Peyer's patch (tissue), 4 donors: Measurements from ENCODE around the gene KIF26B.

Experiments
- CTCF ChIP-seq, 6 experiments: fragments of 450-650 bp in 4 of 6; fragments of 200-600 bp in 2 of 6; sonication (generic) in 1 of 6; IDR thresholded peaks; one replicate each; pipeline ENCODE4 v1.5.1; 2017 to 2019; ENCODE audit warnings: antibody characterized with exemption in 6 of 6, mild to moderate bottlenecking in 3 of 6, moderate library complexity in 1 of 6
- POLR2A ChIP-seq, 2 donors: fragments of 450-650 bp; IDR thresholded peaks; one replicate each; pipeline ENCODE4 v1.5.1; 2017; ENCODE audit warnings: antibody characterized with exemption in 2 of 2, mild to moderate bottlenecking in 2 of 2, moderate library complexity in 2 of 2

GRCh38 chr1:245306020-245306419, 151.2 kb downstream of the KIF26B start:
- TF ChIP-seq CTCF (IDR thresholded peaks at IDR 0.05) = no peak
- no peak for TF ChIP-seq POLR2A (IDR thresholded peaks at IDR 0.05)
